ENCODE data around the gene TRIM44.

The TRIM44 gene

DNA sequence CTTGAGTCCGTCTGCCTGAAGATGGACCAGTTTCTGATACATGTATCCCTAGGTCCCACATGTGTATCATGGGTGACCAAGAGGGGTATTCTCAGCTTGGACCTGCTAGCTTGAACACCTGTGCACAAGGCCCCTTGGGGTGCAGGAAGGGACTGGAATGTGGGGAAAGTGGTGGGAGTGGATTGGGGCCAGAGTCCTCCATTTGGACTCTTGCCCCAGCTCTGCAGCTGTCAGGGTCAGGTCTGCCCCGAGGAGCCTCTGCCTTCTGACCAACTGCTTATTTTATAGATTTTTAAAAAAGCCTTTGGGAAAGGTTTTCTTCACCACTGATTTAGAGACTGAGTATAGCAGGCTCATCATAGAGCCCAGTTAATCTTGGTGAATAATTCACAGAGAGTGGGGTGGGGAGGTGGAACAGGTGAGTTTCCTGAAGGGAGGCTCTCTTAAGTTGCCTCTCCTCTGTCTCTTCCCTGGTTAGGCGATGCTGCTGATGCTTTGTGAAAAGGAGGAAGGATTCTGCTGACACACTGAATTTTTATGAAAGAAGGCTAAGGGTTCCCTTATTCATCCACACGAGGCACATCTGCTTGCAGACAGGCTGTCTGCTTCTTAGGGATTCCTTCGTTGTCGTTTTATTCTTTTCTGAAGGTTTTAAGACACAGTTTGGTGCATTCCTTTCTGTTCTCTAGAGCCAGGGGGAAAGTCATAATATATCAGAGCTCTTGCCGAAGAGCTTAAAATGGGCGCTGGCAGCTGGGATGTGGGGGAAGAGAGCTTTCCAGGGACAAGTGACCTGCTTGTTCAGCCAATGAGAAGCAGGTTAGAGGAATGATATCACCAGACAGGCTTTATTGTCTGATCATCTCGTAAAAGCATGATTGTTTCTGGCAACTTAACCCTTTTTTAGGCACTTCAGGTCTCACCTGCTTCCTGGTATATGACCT lies 19.9 kb downstream of the TRIM44 start:
- no peak overlapping the region for H3K4me3 ChIP-seq (ENCODE audit: insufficient read length, low read depth)
- H3K4me1 ChIP-seq (ENCODE audit: insufficient read depth, insufficient read length) = peaks cover 2% of the 10 kb centered on the region
- no peak overlapping the region for H3K9ac ChIP-seq (ENCODE audit: insufficient read length, low read depth)
- no peaks in the 10 kb centered on the region for H3K9me3 ChIP-seq (ENCODE audit: insufficient read depth, low read length)
- H3K27me3 ChIP-seq (ENCODE audit: insufficient read depth, insufficient read length) = no peaks in the 10 kb centered on the region
- TF ChIP-seq YY1 (IDR thresholded peaks at IDR 0.05; ENCODE audit: insufficient read depth, insufficient read length) (no peak), ZNF274 (IDR thresholded peaks at IDR 0.05; ENCODE audit: low read depth, low read length) (no peak), SUZ12 (IDR thresholded peaks at IDR 0.05; ENCODE audit: extremely low read depth, insufficient read depth, insufficient read length) (no peak)
- DNase-seq (ENCODE audit: low read depth, low spot score) = no peak
- H3K36me3 ChIP-seq (ENCODE audit: insufficient read depth, insufficient read length, low read length) = peaks cover 19% of the 10 kb centered on the region

DNA sequence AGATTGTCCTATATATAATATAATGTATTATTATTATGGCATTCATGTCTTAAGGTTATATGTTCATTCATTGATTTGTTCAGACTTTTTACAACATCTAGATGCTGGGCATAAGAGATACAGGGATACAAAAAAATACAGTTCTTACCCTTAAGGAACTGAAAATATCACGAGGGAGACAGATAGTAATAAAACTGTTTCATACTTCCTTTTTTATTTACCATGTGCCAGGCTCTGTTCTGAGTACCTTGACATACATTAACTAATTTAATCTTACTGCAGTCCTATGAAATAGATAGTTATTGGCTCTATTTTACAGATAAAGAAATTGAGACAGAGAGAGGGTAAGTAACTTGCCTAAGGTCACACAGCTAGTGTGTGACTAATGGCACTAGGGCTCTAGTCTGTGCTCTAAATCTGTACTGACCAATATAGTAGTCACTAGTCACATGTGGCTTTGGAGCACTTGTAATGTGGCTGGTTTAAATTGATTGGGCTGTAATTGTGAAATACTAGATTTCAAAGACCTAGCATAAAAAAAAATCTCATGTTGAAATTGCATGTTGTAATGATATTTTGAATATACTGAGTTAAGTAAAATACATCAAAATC lies 21.3 kb downstream of the TRIM44 start:
- H3K4me3 ChIP-seq (ENCODE audit: insufficient read length, low read depth) = no peak overlapping the region
- H3K36me3 ChIP-seq (ENCODE audit: insufficient read depth, insufficient read length, low read length) = peaks cover 22% of the 10 kb centered on the region
- H3K4me1 ChIP-seq (ENCODE audit: insufficient read depth, insufficient read length) = peaks cover 2% of the 10 kb centered on the region
- no peak for DNase-seq (ENCODE audit: low read depth, low spot score)
- H3K9me3 ChIP-seq (ENCODE audit: insufficient read depth, low read length) = no peaks in the 10 kb centered on the region
- no peaks in the 10 kb centered on the region for H3K27me3 ChIP-seq (ENCODE audit: insufficient read depth, insufficient read length)
- no peak for TF ChIP-seq YY1 (IDR thresholded peaks at IDR 0.05; ENCODE audit: insufficient read depth, insufficient read length)
- TF ChIP-seq SUZ12 (IDR thresholded peaks at IDR 0.05; ENCODE audit: extremely low read depth, insufficient read depth, insufficient read length) = no peak
- no peak for TF ChIP-seq ZNF274 (IDR thresholded peaks at IDR 0.05; ENCODE audit: low read depth, low read length)
- no peak overlapping the region for H3K9ac ChIP-seq (ENCODE audit: insufficient read length, low read depth)

DNA sequence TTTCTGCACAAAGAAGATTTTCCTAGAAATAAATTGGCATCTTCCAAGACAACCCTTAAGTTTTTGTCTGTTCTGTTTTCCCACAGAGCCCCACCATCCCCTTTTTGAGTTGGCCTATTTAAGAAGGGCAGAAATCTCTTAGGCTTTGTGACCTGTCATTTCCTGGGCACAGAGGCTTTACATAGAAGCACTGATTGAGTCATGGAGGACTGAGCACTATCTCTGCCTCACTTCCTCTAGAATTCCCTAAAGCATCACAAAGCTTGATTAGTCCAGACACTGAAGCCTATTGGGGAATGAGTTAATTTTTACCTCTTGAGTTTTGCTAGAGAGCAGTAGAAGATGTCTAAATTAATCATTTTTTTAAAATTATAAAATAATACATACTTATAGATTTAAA lies 25.4 kb downstream of the TRIM44 start:
- Histone ChIP-seq H3K4me1 (ENCODE audit: insufficient read depth, insufficient read length) (no peaks in the 10 kb centered on the region), H3K27me3 (ENCODE audit: insufficient read depth, insufficient read length) (no peaks in the 10 kb centered on the region), H3K36me3 (ENCODE audit: insufficient read depth, insufficient read length, low read length) (peaks cover 37% of the 10 kb centered on the region), H3K9me3 (ENCODE audit: insufficient read depth, low read length) (no peaks in the 10 kb centered on the region), H3K4me3 (ENCODE audit: insufficient read length, low read depth) (no peak overlapping the region), H3K9ac (ENCODE audit: insufficient read length, low read depth) (no peak overlapping the region)
- DNase-seq (ENCODE audit: low read depth, low spot score) = no peak
- no peak for TF ChIP-seq YY1 (IDR thresholded peaks at IDR 0.05; ENCODE audit: insufficient read depth, insufficient read length)
- TF ChIP-seq SUZ12 (IDR thresholded peaks at IDR 0.05; ENCODE audit: extremely low read depth, insufficient read depth, insufficient read length) = no peak
- TF ChIP-seq ZNF274 (IDR thresholded peaks at IDR 0.05; ENCODE audit: low read depth, low read length) = no peak

DNA sequence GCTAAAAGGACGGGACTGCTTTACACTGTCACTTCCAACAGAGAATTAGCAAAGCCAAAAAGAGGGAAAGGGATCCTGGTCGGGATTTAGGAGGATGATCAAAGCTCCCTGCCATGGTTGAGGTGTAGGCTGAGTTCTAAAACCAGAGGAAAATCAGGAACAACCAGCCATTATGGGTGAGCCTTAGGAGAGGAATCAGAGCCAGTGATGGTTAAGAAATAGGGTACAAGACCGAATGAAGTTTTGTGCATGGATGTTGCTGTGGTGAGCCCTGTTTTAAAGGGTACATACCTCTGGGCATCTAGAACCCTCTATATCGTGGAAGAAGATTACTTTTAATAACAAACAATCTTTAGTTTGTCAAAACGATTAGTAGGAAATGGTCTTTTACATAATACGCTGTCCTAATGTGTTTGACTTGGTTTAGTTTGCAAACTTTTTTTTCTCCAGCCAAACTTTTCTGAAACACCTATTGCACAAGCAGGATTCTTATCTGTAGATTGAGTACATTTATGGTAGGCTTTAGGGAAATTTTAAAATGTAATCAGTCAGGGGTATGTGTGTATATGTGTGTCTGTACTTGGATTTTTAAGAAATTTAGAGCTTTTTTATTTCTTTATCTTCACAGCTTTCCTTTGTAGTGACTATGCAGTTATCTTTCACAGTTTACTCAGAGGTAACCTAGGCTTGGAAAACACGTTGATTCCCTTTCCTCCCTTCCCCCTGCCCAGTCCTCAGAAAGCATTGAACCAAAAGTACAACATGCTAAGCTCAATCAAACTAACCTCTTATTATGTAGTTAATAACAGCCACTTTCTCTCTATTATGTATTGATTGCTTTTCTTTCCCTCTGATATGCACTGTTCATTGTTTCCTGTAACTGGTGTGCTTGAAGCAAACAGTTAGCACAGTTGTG lies 26.8 kb downstream of the TRIM44 start:
- peaks cover 37% of the 10 kb centered on the region for H3K36me3 ChIP-seq (ENCODE audit: insufficient read depth, insufficient read length, low read length)
- no peaks in the 10 kb centered on the region for H3K4me1 ChIP-seq (ENCODE audit: insufficient read depth, insufficient read length)
- H3K9me3 ChIP-seq (ENCODE audit: insufficient read depth, low read length) = no peaks in the 10 kb centered on the region
- no peak overlapping the region for H3K9ac ChIP-seq (ENCODE audit: insufficient read length, low read depth)
- no peaks in the 10 kb centered on the region for H3K27me3 ChIP-seq (ENCODE audit: insufficient read depth, insufficient read length)
- TF ChIP-seq SUZ12 (IDR thresholded peaks at IDR 0.05; ENCODE audit: extremely low read depth, insufficient read depth, insufficient read length) (no peak), ZNF274 (IDR thresholded peaks at IDR 0.05; ENCODE audit: low read depth, low read length) (no peak), YY1 (IDR thresholded peaks at IDR 0.05; ENCODE audit: insufficient read depth, insufficient read length) (no peak)
- H3K4me3 ChIP-seq (ENCODE audit: insufficient read length, low read depth) = no peak overlapping the region
- DNase-seq (ENCODE audit: low read depth, low spot score) = no peak

DNA sequence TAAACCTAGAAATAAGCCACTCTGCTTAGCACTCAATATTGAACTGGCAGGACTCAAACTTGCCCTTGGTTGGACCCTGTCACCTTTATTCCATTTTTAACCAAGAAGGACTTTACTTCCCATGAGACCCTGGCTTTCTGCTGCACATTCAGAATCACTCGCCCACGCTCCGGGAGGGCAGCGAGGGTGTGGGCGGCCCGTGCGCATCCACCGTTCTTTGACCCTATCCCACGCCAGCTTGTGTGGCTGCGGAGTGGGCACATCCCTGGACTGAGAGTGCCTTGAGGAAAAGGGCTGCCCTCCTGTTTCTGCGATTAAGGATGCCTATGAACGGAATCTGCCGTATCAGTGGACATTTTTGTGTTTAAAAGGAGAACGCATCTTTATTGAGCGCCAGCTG lies 39.6 kb downstream of the TRIM44 start:
- Histone ChIP-seq H3K9me3 (ENCODE audit: insufficient read depth, low read length) (peaks cover 13% of the 10 kb centered on the region; the same call in 1 of the 2 replicates), H3K4me1 (ENCODE audit: insufficient read depth, insufficient read length) (no peaks in the 10 kb centered on the region), H3K9ac (ENCODE audit: insufficient read length, low read depth) (no peak overlapping the region), H3K4me3 (ENCODE audit: insufficient read length, low read depth) (no peak overlapping the region), H3K27me3 (ENCODE audit: insufficient read depth, insufficient read length) (no peaks in the 10 kb centered on the region), H3K36me3 (ENCODE audit: insufficient read depth, insufficient read length, low read length) (peaks cover 7% of the 10 kb centered on the region)
- no peak for TF ChIP-seq YY1 (IDR thresholded peaks at IDR 0.05; ENCODE audit: insufficient read depth, insufficient read length)
- no peak for TF ChIP-seq ZNF274 (IDR thresholded peaks at IDR 0.05; ENCODE audit: low read depth, low read length)
- no peak for TF ChIP-seq SUZ12 (IDR thresholded peaks at IDR 0.05; ENCODE audit: extremely low read depth, insufficient read depth, insufficient read length)
- no peak for DNase-seq (ENCODE audit: low read depth, low spot score)

DNA sequence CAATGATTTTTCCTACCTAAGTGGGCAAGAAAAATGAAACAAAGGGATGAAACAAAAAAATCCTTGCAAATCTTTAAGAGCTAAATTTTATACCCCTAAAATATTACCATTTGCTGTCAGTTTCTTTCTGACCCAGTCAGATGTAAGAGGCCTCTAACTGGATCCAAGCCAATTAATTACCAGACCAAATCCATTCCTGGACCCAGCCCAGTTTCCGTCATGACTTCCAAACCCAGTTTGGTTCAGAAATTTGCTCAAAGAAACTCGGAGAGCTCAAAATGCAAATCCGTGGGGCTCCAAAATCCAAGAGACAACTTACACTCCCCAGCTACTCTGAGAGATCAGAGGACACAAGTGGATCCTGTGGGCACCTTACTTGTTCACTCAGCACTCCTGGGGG lies 46.8 kb downstream of the TRIM44 start:
- Histone ChIP-seq H3K9me3 (ENCODE audit: insufficient read depth, low read length) (no peaks in the 10 kb centered on the region), H3K4me3 (ENCODE audit: insufficient read length, low read depth) (no peak overlapping the region), H3K27me3 (ENCODE audit: insufficient read depth, insufficient read length) (no peaks in the 10 kb centered on the region), H3K4me1 (ENCODE audit: insufficient read depth, insufficient read length) (no peaks in the 10 kb centered on the region), H3K36me3 (ENCODE audit: insufficient read depth, insufficient read length, low read length) (no peaks in the 10 kb centered on the region), H3K9ac (ENCODE audit: insufficient read length, low read depth) (no peak overlapping the region)
- DNase-seq (ENCODE audit: low read depth, low spot score) = no peak
- TF ChIP-seq ZNF274 (IDR thresholded peaks at IDR 0.05; ENCODE audit: low read depth, low read length) (no peak), YY1 (IDR thresholded peaks at IDR 0.05; ENCODE audit: insufficient read depth, insufficient read length) (no peak), SUZ12 (IDR thresholded peaks at IDR 0.05; ENCODE audit: extremely low read depth, insufficient read depth, insufficient read length) (no peak)

Data from NT2/D1 (cell line).